ENCODE results near the gene GANC.

GRCh38 chr15:42239528-42240182 is 33.3 kb upstream of the GANC start:
- TF ChIP-seq POLR2A (IDR thresholded peaks at IDR 0.05; ENCODE audit: low read length): no peak
- TF ChIP-seq GATA1 (IDR thresholded peaks at IDR 0.05; ENCODE audit: low read depth, low read length): no peak
